ENCODE measurements around the gene ETV6.

The ETV6 gene

GRCh38 chr12:11917501-11917900 is 268.0 kb downstream of the ETV6 start:
- H3K79me2 ChIP-seq (ENCODE audit: insufficient read depth, low read depth), result no peaks in the 10 kb centered on the region
- TF ChIP-seq CTCF (conservative IDR thresholded peaks at IDR 0.05; ENCODE audit: low read depth, low read length), result no peak

GRCh38 chr12:11920231-11920630 is 270.8 kb downstream of the ETV6 start:
- Histone ChIP-seq H3K4me3 (IDR thresholded peaks at IDR 0.05; ENCODE audit: insufficient read depth, low read depth, low read length) (no peak overlapping the region), H4K20me1 (ENCODE audit: insufficient read depth) (no peaks in the 10 kb centered on the region), H3K4me1 (ENCODE audit: low read depth, poor library complexity, severe bottlenecking) (no peaks in the 10 kb centered on the region), H3K79me2 (ENCODE audit: insufficient read depth, low read depth) (no peaks in the 10 kb centered on the region), H3K9ac (no peak overlapping the region), H3K27me3 (ENCODE audit: insufficient read depth, low read depth) (no peaks in the 10 kb centered on the region), H2AFZ (ENCODE audit: low read depth) (no peak overlapping the region), H3K27ac (no peak overlapping the region), H3K36me3 (ENCODE audit: insufficient read depth) (no peaks in the 10 kb centered on the region), H3K4me2 (no peak overlapping the region)
- no peak for TF ChIP-seq CTCF (conservative IDR thresholded peaks at IDR 0.05; ENCODE audit: low read depth, low read length)

More at GRCh38 chr12:11917501-11917900, 268.0 kb downstream of the ETV6 start:
- H3K36me3 ChIP-seq (ENCODE audit: insufficient read depth), result no peaks in the 10 kb centered on the region
- no peak overlapping the region for H3K4me3 ChIP-seq (IDR thresholded peaks at IDR 0.05; ENCODE audit: insufficient read depth, low read depth, low read length)
- no peaks in the 10 kb centered on the region for H3K4me1 ChIP-seq (ENCODE audit: low read depth, poor library complexity, severe bottlenecking)
- H3K9ac ChIP-seq, result no peak overlapping the region
- H4K20me1 ChIP-seq (ENCODE audit: insufficient read depth), result no peaks in the 10 kb centered on the region
- H3K27me3 ChIP-seq (ENCODE audit: insufficient read depth, low read depth), result no peaks in the 10 kb centered on the region
- H3K27ac ChIP-seq, result no peak overlapping the region
- H2AFZ ChIP-seq (ENCODE audit: low read depth), result no peak overlapping the region
- no peak overlapping the region for H3K4me2 ChIP-seq

- Histone ChIP-seq H4K20me1 (ENCODE audit: insufficient read depth) (no peaks in the 10 kb centered on the region), H3K4me2 (no peak overlapping the region), H3K9ac (no peak overlapping the region), H3K27ac (no peak overlapping the region), H3K4me3 (IDR thresholded peaks at IDR 0.05; ENCODE audit: insufficient read depth, low read depth, low read length) (no peak overlapping the region), H3K27me3 (ENCODE audit: insufficient read depth, low read depth) (no peaks in the 10 kb centered on the region), H3K4me1 (ENCODE audit: low read depth, poor library complexity, severe bottlenecking) (no peaks in the 10 kb centered on the region), H2AFZ (ENCODE audit: low read depth) (no peak overlapping the region), H3K36me3 (ENCODE audit: insufficient read depth) (no peaks in the 10 kb centered on the region), H3K79me2 (ENCODE audit: insufficient read depth, low read depth) (no peaks in the 10 kb centered on the region)
- TF ChIP-seq CTCF (conservative IDR thresholded peaks at IDR 0.05; ENCODE audit: low read depth, low read length), result no peak
Measured at GRCh38 chr12:11922361-11922760, 272.9 kb downstream of the ETV6 start.

GRCh38 chr12:11923067-11923466 is 273.6 kb downstream of the ETV6 start:
- H4K20me1 ChIP-seq (ENCODE audit: insufficient read depth), result no peaks in the 10 kb centered on the region
- H3K4me2 ChIP-seq, result no peak overlapping the region
- H3K27ac ChIP-seq, result no peak overlapping the region
- no peak for TF ChIP-seq CTCF (conservative IDR thresholded peaks at IDR 0.05; ENCODE audit: low read depth, low read length)
- H3K4me1 ChIP-seq (ENCODE audit: low read depth, poor library complexity, severe bottlenecking), result no peaks in the 10 kb centered on the region
- H3K36me3 ChIP-seq (ENCODE audit: insufficient read depth), result no peaks in the 10 kb centered on the region
- no peak overlapping the region for H2AFZ ChIP-seq (ENCODE audit: low read depth)
- H3K79me2 ChIP-seq (ENCODE audit: insufficient read depth, low read depth), result no peaks in the 10 kb centered on the region
- no peak overlapping the region for H3K4me3 ChIP-seq (IDR thresholded peaks at IDR 0.05; ENCODE audit: insufficient read depth, low read depth, low read length)
- no peaks in the 10 kb centered on the region for H3K27me3 ChIP-seq (ENCODE audit: insufficient read depth, low read depth)
- H3K9ac ChIP-seq, result no peak overlapping the region

Data from KMS-11 (cell line).